H9 (cell line): ENCODE measurements around the gene MBD2. TPM values are rescaled to one million over a fixed set of nuclear protein-coding genes. Genes with fewer than 3 reads are reported as not detected.
A peak's percentile ranks its signal among the peaks of the same experiment; 100 is the strongest.

Experiments used
- DNase-seq: peaks from one replicate; pipeline ENCODE4 v3.0.0-alpha.2; 2017
- H2AFZ ChIP-seq: one replicate; pipeline ENCODE4 v1.6.1; 2013; ENCODE audit warnings: mild to moderate bottlenecking, low read length, control low read depth, moderate library complexity
- H2AK5ac ChIP-seq: 2 replicates; pipeline ENCODE4 v1.6.1; 2013; ENCODE audit warnings: low read length, control low read depth, mixed read lengths; ENCODE audit not compliant: insufficient read length
- H2BK120ac ChIP-seq: one replicate; pipeline ENCODE4 v1.6.1; 2013; ENCODE audit warnings: low read depth, mild to moderate bottlenecking, low read length, control low read depth, inconsistent platforms; ENCODE audit not compliant: poor library complexity, severe bottlenecking
- H2BK12ac ChIP-seq: 2 replicates; pipeline ENCODE4 v1.6.1; 2013; ENCODE audit warnings: low read length, control low read depth, mixed read lengths, low read depth; ENCODE audit not compliant: insufficient read length
- H2BK15ac ChIP-seq: 2 replicates; pipeline ENCODE4 v1.6.1; 2013; ENCODE audit warnings: low read depth, low read length, control low read depth
- H2BK20ac ChIP-seq: one replicate; pipeline ENCODE4 v1.6.1; 2013; ENCODE audit warnings: low read depth, mild to moderate bottlenecking, low read length, control low read depth, inconsistent platforms; ENCODE audit not compliant: poor library complexity, severe bottlenecking
- H2BK5ac ChIP-seq: 2 replicates; pipeline ENCODE4 v1.6.1; 2013; ENCODE audit warnings: low read length, control low read depth, mixed read lengths; ENCODE audit not compliant: insufficient read length
- H3K14ac ChIP-seq: 2 replicates; pipeline ENCODE4 v1.6.1; 2013; ENCODE audit warnings: low read length, control low read depth; ENCODE audit not compliant: insufficient read depth
- H3K18ac ChIP-seq: 2 replicates; pipeline ENCODE4 v1.6.1; 2013; ENCODE audit warnings: low read depth, mild to moderate bottlenecking, mixed read lengths, low read length, control low read depth; ENCODE audit not compliant: insufficient read length
- H3K23ac ChIP-seq: 2 replicates; pipeline ENCODE4 v1.6.1; 2013; ENCODE audit warnings: low read length, control low read depth, mixed read lengths, low read depth; ENCODE audit not compliant: insufficient read length
- H3K23me2 ChIP-seq: 2 replicates; pipeline ENCODE4 v1.6.1; 2013; ENCODE audit warnings: low read depth, mild to moderate bottlenecking, mixed read lengths, low read length, control low read depth; ENCODE audit not compliant: insufficient read length, poor library complexity, severe bottlenecking
- H3K27ac ChIP-seq: 2 replicates; pipeline ENCODE4 v1.5.1; 2013; ENCODE audit warnings: low read length, control low read depth, mixed read lengths, low read depth; ENCODE audit not compliant: insufficient read length
- H3K27me3 ChIP-seq: 2 replicates; pipeline ENCODE4 v1.6.1; 2013; ENCODE audit warnings: low read length, control low read depth, inconsistent platforms; ENCODE audit not compliant: insufficient read depth
- H3K4ac ChIP-seq: 2 replicates; pipeline ENCODE4 v1.6.1; 2013; ENCODE audit warnings: low read depth, mild to moderate bottlenecking, control low read depth, inconsistent platforms, low read length, moderate library complexity
- H3K4me1 ChIP-seq: 2 replicates; pipeline ENCODE4 v1.6.1; 2013; ENCODE audit warnings: low read length, control low read depth, inconsistent platforms; ENCODE audit not compliant: insufficient read depth
- H3K4me2 ChIP-seq: 2 replicates; pipeline ENCODE4 v1.6.1; 2013; ENCODE audit warnings: low read length, control low read depth, mixed read lengths; ENCODE audit not compliant: insufficient read length, insufficient read depth
- H3K56ac ChIP-seq: 2 replicates; pipeline ENCODE4 v1.6.1; 2013; ENCODE audit warnings: low read depth, mild to moderate bottlenecking, mixed read lengths, low read length, control low read depth; ENCODE audit not compliant: insufficient read length
- H3K79me1 ChIP-seq: 2 replicates; pipeline ENCODE4 v1.6.1; 2013; ENCODE audit warnings: low read depth, mild to moderate bottlenecking, moderate library complexity, low read length, control low read depth, inconsistent platforms; ENCODE audit not compliant: insufficient read depth, poor library complexity, severe bottlenecking
- H3K79me2 ChIP-seq: 2 replicates; pipeline ENCODE4 v1.6.1; 2013; ENCODE audit warnings: low read length, control low read depth, inconsistent platforms; ENCODE audit not compliant: insufficient read depth
- H3K9ac ChIP-seq: 2 replicates; pipeline ENCODE4 v1.6.1; 2013; ENCODE audit warnings: low read length, control low read depth, mixed read lengths; ENCODE audit not compliant: insufficient read length; ENCODE audit errors: extremely low read depth
- H3K9me3 ChIP-seq: one replicate; pipeline ENCODE4 v1.6.1; 2013; ENCODE audit warnings: low read depth, low read length, inconsistent platforms; ENCODE audit not compliant: control insufficient read depth
- H3T11ph ChIP-seq: one replicate; pipeline ENCODE4 v1.6.1; 2013; ENCODE audit warnings: mild to moderate bottlenecking, low read length, control low read depth, inconsistent platforms
- H4K20me1 ChIP-seq: one replicate; pipeline ENCODE4 v1.6.1; 2013; ENCODE audit not compliant: control insufficient read depth, insufficient read length, insufficient read depth
- H4K5ac ChIP-seq: 2 replicates; pipeline ENCODE4 v1.6.1; 2013; ENCODE audit warnings: low read depth, mild to moderate bottlenecking, mixed read lengths, low read length, control low read depth; ENCODE audit not compliant: insufficient read length
- H4K8ac ChIP-seq: replicated peaks from 2 replicates; pipeline ENCODE4 v1.6.1; 2013; ENCODE audit warnings: low read length, control low read depth, mixed read lengths, low read depth; ENCODE audit not compliant: insufficient read length
- H4K91ac ChIP-seq: 2 replicates; pipeline ENCODE4 v1.6.1; 2013; ENCODE audit warnings: low read depth, mild to moderate bottlenecking, moderate library complexity, mixed read lengths, low read length, control low read depth; ENCODE audit not compliant: insufficient read length
- H3K27ac Mint-ChIP-seq, 3 experiments: 2 replicates in 2 of 3; 3 replicates in 1 of 3; pipeline ENCODE4 v1.8.0; 2020 to 2021; ENCODE audit warnings: mixed read lengths in 3 of 3, mild to moderate bottlenecking in 1 of 3, moderate library complexity in 1 of 3
- H3K27me3 Mint-ChIP-seq: 2 replicates; pipeline ENCODE4 v1.8.0; 2021; ENCODE audit warnings: low read depth, mild to moderate bottlenecking, moderate library complexity, mixed read lengths
- H3K36me3 Mint-ChIP-seq, 3 experiments: 2 replicates in 2 of 3; 3 replicates in 1 of 3; pipeline ENCODE4 v1.8.0; 2020 to 2021; ENCODE audit warnings: low read depth in 3 of 3, mixed read lengths in 3 of 3; ENCODE audit not compliant: insufficient read depth in 1 of 3
- H3K4me1 Mint-ChIP-seq, 2 experiments: 2 replicates each; pipeline ENCODE4 v1.8.0; 2020; ENCODE audit warnings: mixed read lengths in 2 of 2
- H3K4me3 Mint-ChIP-seq, 2 experiments: 2 replicates in 1 of 2; 3 replicates in 1 of 2; pipeline ENCODE4 v1.8.0; 2020 to 2021; ENCODE audit warnings: mild to moderate bottlenecking in 2 of 2, mixed read lengths in 2 of 2, moderate library complexity in 1 of 2
- H3K9me3 Mint-ChIP-seq, 2 experiments: 2 replicates in 1 of 2; 3 replicates in 1 of 2; pipeline ENCODE4 v1.8.0; 2020; ENCODE audit warnings: mild to moderate bottlenecking in 2 of 2, mixed read lengths in 2 of 2, moderate library complexity in 1 of 2
- total RNA-seq: library from RNA; stranded (reverse); gene quantifications from 2 replicates; pipeline ENCODE4 v1.2.1, GENCODE V29; 2021
- TF ChIP-seq, protein P1 (sequence below): fragments of 200-600 bp; sonication (generic); conservative IDR thresholded peaks from 3 replicates; pipeline ENCODE4 v1.8.0; 2021; ENCODE audit warnings: antibody characterized with exemption, mild to moderate bottlenecking

MBD2 gene
- total RNA-seq, 1 experiment from 2014 or later: 34.0 TPM

DNA sequence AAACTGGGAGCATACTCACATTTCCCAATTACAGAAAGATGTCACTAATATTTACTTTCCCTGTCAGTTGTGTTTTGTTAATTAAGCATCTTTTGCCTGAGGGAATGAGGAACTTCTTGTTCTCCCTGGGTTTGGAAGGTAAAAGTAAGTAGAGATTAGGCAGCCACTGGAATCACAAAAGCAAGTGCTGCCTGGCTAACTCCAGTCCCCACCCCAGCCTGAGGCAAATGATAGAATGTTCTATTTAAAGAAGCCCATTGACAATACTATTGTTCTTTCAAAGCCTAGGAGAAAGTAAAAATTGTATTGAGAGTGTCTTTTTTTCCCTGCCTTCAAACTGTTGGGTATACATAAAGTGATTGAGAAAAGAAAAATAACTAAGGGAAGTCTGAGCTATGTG is 93.8 kb downstream of the MBD2 start:
- Mint-ChIP-seq H3K4me3 (no peak overlapping the region; a peak in 1 of 5 replicates), H3K27ac (peak overlapping the region in 2 of 3 experiments; percentile 3 to 45; a peak in 2 of 7 replicates), H3K9me3 (no peaks in the 10 kb centered on the region), H3K36me3 (no peaks in the 10 kb centered on the region; a peak in 1 of 7 replicates), H3K27me3 (no peaks in the 10 kb centered on the region; the same call in 1 of the 2 replicates), H3K4me1 (peaks cover 31 to 40% of the 10 kb centered on the region in 2 experiments)
- Histone ChIP-seq H3K23ac (no peak overlapping the region), H3K27me3 (no peaks in the 10 kb centered on the region), H3K79me2 (no peaks in the 10 kb centered on the region), H3K27ac (no peak overlapping the region), H4K91ac (no peak overlapping the region), H3K9me3 (no peaks in the 10 kb centered on the region), H4K20me1 (no peaks in the 10 kb centered on the region), H2AFZ (no peak overlapping the region), H3K23me2 (no peaks in the 10 kb centered on the region), H2BK15ac (no peak overlapping the region), H3T11ph (no peak overlapping the region), H4K5ac (no peak overlapping the region), H3K9ac (no peak overlapping the region), H2BK12ac (no peak overlapping the region), H2BK5ac (no peak overlapping the region), H3K4ac (no peak overlapping the region), H3K4me2 (no peak overlapping the region), H2AK5ac (no peak overlapping the region), H3K79me1 (no peaks in the 10 kb centered on the region), H4K8ac (no peak overlapping the region), H2BK20ac (no peak overlapping the region), H3K14ac (no peak overlapping the region), H3K18ac (no peak overlapping the region), H2BK120ac (no peak overlapping the region), H3K4me1 (no peaks in the 10 kb centered on the region), H3K56ac (no peak overlapping the region)
- no peak for DNase-seq
- TF ChIP-seq, protein P1, sequence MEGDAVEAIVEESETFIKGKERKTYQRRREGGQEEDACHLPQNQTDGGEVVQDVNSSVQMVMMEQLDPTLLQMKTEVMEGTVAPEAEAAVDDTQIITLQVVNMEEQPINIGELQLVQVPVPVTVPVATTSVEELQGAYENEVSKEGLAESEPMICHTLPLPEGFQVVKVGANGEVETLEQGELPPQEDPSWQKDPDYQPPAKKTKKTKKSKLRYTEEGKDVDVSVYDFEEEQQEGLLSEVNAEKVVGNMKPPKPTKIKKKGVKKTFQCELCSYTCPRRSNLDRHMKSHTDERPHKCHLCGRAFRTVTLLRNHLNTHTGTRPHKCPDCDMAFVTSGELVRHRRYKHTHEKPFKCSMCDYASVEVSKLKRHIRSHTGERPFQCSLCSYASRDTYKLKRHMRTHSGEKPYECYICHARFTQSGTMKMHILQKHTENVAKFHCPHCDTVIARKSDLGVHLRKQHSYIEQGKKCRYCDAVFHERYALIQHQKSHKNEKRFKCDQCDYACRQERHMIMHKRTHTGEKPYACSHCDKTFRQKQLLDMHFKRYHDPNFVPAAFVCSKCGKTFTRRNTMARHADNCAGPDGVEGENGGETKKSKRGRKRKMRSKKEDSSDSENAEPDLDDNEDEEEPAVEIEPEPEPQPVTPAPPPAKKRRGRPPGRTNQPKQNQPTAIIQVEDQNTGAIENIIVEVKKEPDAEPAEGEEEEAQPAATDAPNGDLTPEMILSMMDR: no peak
